Measurements from ENCODE around the gene ALG1.
"Not testable (repeated sequence)": the region's sequence is repeated elsewhere in the genome, so short reads cannot be mapped to it uniquely, and the experiment has no call there.

ALG1 gene

GRCh38 chr16:5103296-5104032 is 31.8 kb downstream of the ALG1 start:
- not testable (repeated sequence) for DNase-seq

DNA sequence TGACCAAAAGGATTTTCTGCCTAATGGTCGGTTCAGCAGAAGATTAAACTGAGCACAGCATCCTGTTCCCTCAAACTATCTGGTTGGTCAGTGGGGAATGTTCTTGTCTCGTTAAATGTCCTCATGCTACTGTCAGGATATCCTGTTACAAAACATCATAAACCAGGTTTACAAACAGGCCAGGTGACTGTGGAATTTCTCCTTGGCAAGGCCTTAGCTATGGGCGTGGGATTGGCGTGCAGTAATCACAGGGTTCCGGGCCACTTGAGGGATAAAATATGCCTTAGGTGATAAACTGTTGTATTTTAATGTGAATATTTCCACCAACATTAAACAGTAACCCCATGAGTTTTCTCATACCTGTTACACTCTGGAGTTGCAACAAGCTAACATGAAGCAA is 33.4 kb downstream of the ALG1 start:
- DNase-seq = not testable (repeated sequence)

DNA sequence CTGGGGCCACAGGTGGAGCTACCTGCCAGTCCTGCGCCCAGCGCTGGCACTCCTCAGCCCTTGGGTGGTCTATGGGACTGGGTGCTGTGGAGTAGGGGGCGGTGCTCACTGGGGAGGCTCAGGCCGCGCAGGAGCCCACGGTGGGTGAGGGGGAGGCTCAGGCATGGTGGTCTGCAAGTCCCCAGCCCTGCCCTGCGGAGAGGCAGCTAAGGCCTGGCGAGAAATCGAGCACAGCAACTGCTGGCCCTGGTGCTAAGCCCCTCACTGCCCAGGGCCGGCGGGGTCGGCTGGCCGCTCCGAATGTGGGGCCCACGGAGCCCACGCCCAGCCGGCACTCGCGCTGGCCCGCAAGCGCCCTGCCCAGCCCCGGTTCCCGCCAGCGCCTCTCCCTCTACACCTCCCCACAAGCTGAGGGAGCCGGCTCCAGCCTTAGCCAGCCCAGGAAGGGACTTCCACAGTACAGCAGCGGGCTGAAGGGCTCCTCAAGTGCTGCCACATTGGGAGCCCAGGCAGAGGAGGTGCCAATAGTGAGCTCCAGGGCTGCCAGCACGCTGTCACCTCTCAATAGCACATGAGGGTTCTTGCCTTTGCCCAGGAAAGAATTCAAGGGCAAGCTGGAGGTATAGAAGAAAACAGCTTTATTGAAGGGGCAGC is 37.0 kb downstream of the ALG1 start:
- DNase-seq = no peak

GRCh38 chr16:5110933-5111332 is 39.3 kb downstream of the ALG1 start:
- DNase-seq = not testable (repeated sequence)

DNA sequence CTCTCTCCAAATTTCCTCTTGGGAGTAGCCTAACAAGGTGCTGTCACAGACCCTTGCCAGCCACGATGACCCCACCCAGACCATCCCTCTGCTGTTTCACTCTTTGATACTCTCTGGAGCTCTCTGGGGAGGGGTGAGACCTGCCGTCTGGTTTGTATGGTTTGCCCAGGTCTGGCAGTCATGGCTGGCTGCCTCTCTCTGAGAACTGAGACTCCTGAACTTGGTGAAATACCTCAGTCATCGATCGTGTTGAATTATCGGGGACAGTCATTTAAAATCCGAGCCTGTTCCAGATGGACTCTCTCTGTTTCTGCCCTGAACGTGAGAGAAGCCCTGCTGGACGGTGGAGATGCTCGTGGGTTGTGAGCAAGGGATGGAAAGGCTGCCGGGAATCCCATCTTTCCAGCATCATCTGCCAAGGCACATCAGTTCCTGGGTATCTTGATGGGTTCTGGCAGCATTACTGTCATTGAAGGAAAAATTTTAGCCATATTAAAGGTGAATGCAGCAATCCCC is 45.2 kb downstream of the ALG1 start:
- not testable (repeated sequence) for DNase-seq

- DNase-seq = peak; percentile 64
These were observed 45.9 kb downstream of the ALG1 start for GRCh38 chr16:5117300-5118087.

DNA sequence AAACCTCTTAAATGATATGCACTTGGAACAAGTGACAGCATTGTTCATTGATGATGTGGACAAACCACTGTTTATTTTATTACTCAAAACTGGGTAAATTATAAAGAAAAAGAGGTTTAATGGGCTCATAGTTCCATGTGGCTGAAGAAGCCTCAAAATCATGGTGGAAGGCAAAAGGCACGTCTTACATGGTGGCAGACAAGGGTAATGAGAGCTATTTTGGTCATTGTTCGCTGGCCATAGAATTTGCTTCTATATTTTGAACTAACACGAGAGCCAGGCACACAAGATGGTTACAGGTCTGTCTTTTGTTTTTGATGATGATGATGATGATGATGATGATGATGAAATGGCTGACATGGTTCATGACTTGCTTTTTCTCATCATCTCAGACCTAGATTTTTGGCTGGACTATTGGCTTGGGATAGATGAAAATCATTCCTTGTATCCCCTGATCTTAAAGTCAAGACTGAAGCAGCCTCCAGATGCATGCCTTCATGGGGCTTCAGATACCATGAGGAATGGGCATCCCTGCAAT is 59.9 kb downstream of the ALG1 start:
- DNase-seq = not testable (repeated sequence)

DNA sequence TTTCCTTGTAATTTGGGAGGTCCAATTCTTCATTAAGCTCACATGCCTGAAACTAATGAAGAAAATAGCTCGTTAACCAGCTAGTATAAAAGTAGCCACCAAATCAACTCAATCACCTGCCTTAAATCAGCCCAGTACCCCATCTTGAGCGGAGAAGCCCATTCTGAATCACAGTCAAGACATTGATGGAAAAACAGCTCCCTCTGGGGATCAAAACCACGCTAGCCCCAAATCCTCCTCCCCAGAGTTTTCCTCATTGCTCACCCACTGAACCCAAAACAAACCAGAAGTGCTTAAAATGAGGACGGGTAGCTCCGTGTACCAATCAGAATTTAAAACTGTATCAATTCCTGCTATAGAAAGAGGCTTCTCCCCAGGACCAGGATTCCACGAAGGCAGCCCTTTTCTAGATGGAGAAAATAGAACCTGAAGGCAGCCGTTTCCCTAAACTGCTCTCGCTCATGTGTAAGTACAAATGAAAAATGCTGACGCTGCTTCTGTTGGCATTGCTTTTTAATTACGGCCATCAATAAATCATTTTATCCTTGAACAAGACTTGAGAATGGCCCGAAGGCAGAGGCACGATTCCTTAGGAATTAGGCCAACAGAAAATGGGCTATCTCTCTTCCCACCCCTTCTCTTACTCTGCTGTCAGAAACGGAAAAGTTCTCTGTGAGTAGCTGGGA is 61.4 kb downstream of the ALG1 start:
- DNase-seq = not testable (repeated sequence)

DNA sequence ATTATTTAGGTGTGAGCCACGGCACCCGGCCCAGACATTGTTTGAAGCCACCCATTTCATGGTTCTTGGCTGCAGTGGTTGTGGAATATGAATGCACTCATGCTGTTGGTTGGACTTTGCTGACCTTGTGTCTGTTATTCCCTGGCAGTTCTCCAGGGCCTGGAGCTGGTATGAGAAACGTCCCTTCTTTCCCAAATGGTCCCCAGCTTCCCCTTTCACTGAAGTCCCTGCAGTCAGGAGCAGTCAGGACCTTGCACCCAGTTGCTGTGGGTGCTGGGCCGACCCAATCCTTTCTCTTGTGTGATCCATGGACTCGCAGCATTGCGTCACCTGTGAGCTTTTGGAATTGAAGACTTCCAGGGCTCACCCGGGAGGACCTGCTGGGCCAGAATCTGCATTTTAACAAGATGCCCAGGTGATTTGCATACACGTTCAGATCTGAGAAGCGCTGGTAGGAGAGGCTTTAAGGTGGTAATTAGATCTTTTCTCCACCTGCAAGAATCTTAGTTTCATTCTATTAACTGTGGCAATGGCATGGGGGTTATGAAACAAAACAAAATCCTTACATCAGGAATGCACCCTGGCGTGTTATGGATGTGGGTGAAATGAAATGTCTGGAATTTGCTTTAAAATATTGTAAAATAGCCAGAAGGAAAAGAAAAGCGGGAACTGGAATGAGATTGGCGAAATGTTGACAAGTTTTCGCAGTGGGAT is 63.3 kb downstream of the ALG1 start:
- DNase-seq = not testable (repeated sequence)
